IMR-90 (cell line): ENCODE measurements around the gene COL5A1. TPM values are rescaled to one million over a fixed set of nuclear protein-coding genes. Genes with fewer than 3 reads are reported as not detected.

Experiments used
- ATAC-seq: fragments of 200-7000 bp; cut with Tn5 transposase; 2 replicates; pipeline ENCODE4 v1.9.1; 2020; ENCODE audit warnings: low read depth, mild to moderate bottlenecking, moderate library complexity
- BruUV-seq: library from RNA; stranded (reverse); fragments of 400-500 nt; replicated peaks from 2 replicates; lab custom pipeline; 2021; lab: Mats Ljungman, UMichigan
- CTCF ChIA-PET: fragments of 300-600 bp; formaldehyde crosslinking; extraction: SDS; loops from one replicate; lab custom pipeline; 2021; ENCODE audit warnings: antibody characterized with exemption; lab: Yijun Ruan, JAX
- POLR2A ChIA-PET: fragments of 300-600 bp; sonication (Branson Sonifier 250); formaldehyde crosslinking; loops from one replicate; lab custom pipeline; 2022; ENCODE audit warnings: antibody characterized with exemption; ENCODE audit not compliant: unreplicated experiment; lab: Charles Lee
- DNase-seq: peaks from one replicate; pipeline ENCODE4 v3.0.0; 2013
- H2AFZ ChIP-seq: replicated peaks from 2 replicates; pipeline ENCODE3; 2013; ENCODE audit warnings: low read length, mild to moderate bottlenecking; ENCODE audit not compliant: poor library complexity
- H2AK5ac ChIP-seq: 2 replicates; pipeline ENCODE4 v1.6.1; 2013; ENCODE audit warnings: low read depth, low read length, inconsistent platforms
- H2AK9ac ChIP-seq: replicated peaks from 2 replicates; pipeline ENCODE3; 2013; ENCODE audit warnings: mild to moderate bottlenecking, low read depth, low read length, moderate library complexity; ENCODE audit not compliant: poor library complexity
- H2BK120ac ChIP-seq: 2 replicates; pipeline ENCODE4 v1.6.1; 2013; ENCODE audit warnings: low read depth, low read length, inconsistent platforms
- H2BK15ac ChIP-seq: 3 replicates; pipeline ENCODE4 v1.6.1; 2013; ENCODE audit warnings: low read depth, low read length, inconsistent platforms
- H2BK20ac ChIP-seq: 2 replicates; pipeline ENCODE4 v1.6.1; 2013; ENCODE audit warnings: low read depth, mild to moderate bottlenecking, inconsistent platforms, low read length, moderate library complexity
- H2BK5ac ChIP-seq: 2 replicates; pipeline ENCODE4 v1.6.1; 2013; ENCODE audit warnings: mild to moderate bottlenecking, low read depth, low read length, inconsistent platforms; ENCODE audit not compliant: poor library complexity, severe bottlenecking
- H3K14ac ChIP-seq: replicated peaks from 2 replicates; pipeline ENCODE4 v1.6.1; 2013; ENCODE audit warnings: low read depth, low read length, inconsistent platforms
- H3K18ac ChIP-seq: 2 replicates; pipeline ENCODE4 v1.6.1; 2013; ENCODE audit warnings: low read depth, low read length, control low read depth
- H3K23ac ChIP-seq: 2 replicates; pipeline ENCODE4 v1.6.1; 2013; ENCODE audit warnings: low read depth, low read length, inconsistent platforms
- H3K27ac ChIP-seq: 2 replicates; pipeline ENCODE4 v1.5.1; 2013; ENCODE audit warnings: mild to moderate bottlenecking, control low read depth, low read length; ENCODE audit not compliant: insufficient read depth
- H3K27me3 ChIP-seq: 2 replicates; pipeline ENCODE4 v1.6.1; 2013; ENCODE audit warnings: low read length; ENCODE audit not compliant: control insufficient read depth, insufficient read depth
- H3K36me3 ChIP-seq: 2 replicates; pipeline ENCODE4 v1.6.1; 2013; ENCODE audit warnings: low read length, mixed read lengths; ENCODE audit not compliant: control insufficient read depth, insufficient read depth
- H3K4ac ChIP-seq: 2 replicates; pipeline ENCODE4 v1.6.1; 2013; ENCODE audit warnings: low read depth, low read length, inconsistent platforms
- H3K4me1 ChIP-seq: 2 replicates; pipeline ENCODE4 v1.6.1; 2013; ENCODE audit warnings: low read length, mixed read lengths; ENCODE audit not compliant: control insufficient read depth, insufficient read depth
- H3K4me2 ChIP-seq: 2 replicates; pipeline ENCODE4 v1.6.1; 2013; ENCODE audit warnings: low read depth, mild to moderate bottlenecking, control low read depth, low read length, moderate library complexity
- H3K4me3 ChIP-seq: 2 replicates; pipeline ENCODE4 v1.5.1; 2013; ENCODE audit warnings: low read depth, mild to moderate bottlenecking, control low read depth, low read length, moderate library complexity; ENCODE audit not compliant: insufficient read depth
- H3K56ac ChIP-seq: 2 replicates; pipeline ENCODE4 v1.6.1; 2013; ENCODE audit warnings: low read length, inconsistent platforms; ENCODE audit not compliant: insufficient read depth; ENCODE audit errors: extremely low read depth
- H3K79me1 ChIP-seq, 2 experiments: 2 replicates each; pipeline ENCODE4 v1.6.1; 2013; ENCODE audit warnings: low read length in 2 of 2, inconsistent platforms in 1 of 2, low read depth in 1 of 2
- H3K9ac ChIP-seq: 2 replicates; pipeline ENCODE4 v1.6.1; 2013; ENCODE audit warnings: low read depth, low read length, control low read depth
- H3K9me1 ChIP-seq: 2 replicates; pipeline ENCODE4 v1.6.1; 2013; ENCODE audit warnings: low read length, inconsistent platforms; ENCODE audit not compliant: insufficient read depth
- H3K9me3 ChIP-seq: 2 replicates; pipeline ENCODE4 v1.6.1; 2013; ENCODE audit warnings: low read length; ENCODE audit not compliant: control insufficient read depth, insufficient read depth
- H4K20me1 ChIP-seq: 2 replicates; pipeline ENCODE4 v1.6.1; 2013; ENCODE audit warnings: low read length, inconsistent platforms; ENCODE audit not compliant: insufficient read depth
- H4K5ac ChIP-seq: 2 replicates; pipeline ENCODE4 v1.6.1; 2013; ENCODE audit warnings: mild to moderate bottlenecking, low read depth, low read length, control low read depth
- H4K8ac ChIP-seq, 2 experiments: 2 replicates each; pipeline ENCODE4 v1.6.1; 2013; ENCODE audit warnings: low read depth in 2 of 2, low read length in 2 of 2, control low read depth in 1 of 2, inconsistent platforms in 1 of 2
- H4K91ac ChIP-seq: 2 replicates; pipeline ENCODE4 v1.6.1; 2013; ENCODE audit warnings: low read depth, low read length, inconsistent platforms; ENCODE audit not compliant: insufficient read depth
- BHLHE40 ChIP-seq: fragments of 150-350 bp; IDR thresholded peaks from 2 replicates; pipeline ENCODE4 v1.6.1; 2016; ENCODE audit warnings: mild to moderate bottlenecking, low read depth, low read length
- CHD1 ChIP-seq: IDR thresholded peaks from 2 replicates; pipeline ENCODE4 v1.6.1; 2012; ENCODE audit warnings: low read depth, low read length, improper control_type of control experiment
- CTCF ChIP-seq: conservative IDR thresholded peaks from 2 replicates; pipeline ENCODE4 v1.5.1; 2012; ENCODE audit warnings: mild to moderate bottlenecking, low read depth, low read length, improper control_type of control experiment
- MAZ ChIP-seq: IDR thresholded peaks from 2 replicates; pipeline ENCODE4 v1.6.1; 2012; ENCODE audit warnings: low read depth, mild to moderate bottlenecking, low read length, improper control_type of control experiment, moderate library complexity, borderline replicate concordance
- NFE2L2 ChIP-seq: fragments of 150-350 bp; IDR thresholded peaks from 2 replicates; pipeline ENCODE4 v1.6.1; 2016; ENCODE audit warnings: low read depth, mild to moderate bottlenecking, low read length
- POLR2A ChIP-seq: IDR thresholded peaks from 2 replicates; pipeline ENCODE4 v1.6.1; 2012; ENCODE audit warnings: mild to moderate bottlenecking, low read depth, low read length
- RAD21 ChIP-seq: IDR thresholded peaks from 2 replicates; pipeline ENCODE4 v1.6.1; 2012; ENCODE audit warnings: low read length, improper control_type of control experiment
- RCOR1 ChIP-seq: IDR thresholded peaks from 2 replicates; pipeline ENCODE4 v1.6.1; 2012; ENCODE audit warnings: mild to moderate bottlenecking, low read length, improper control_type of control experiment; ENCODE audit not compliant: insufficient replicate concordance
- RFX5 ChIP-seq: IDR thresholded peaks from 2 replicates; pipeline ENCODE4 v1.8.0; 2012; ENCODE audit warnings: low read depth, mild to moderate bottlenecking, low read length, moderate library complexity
- SMC3 ChIP-seq: fragments of 150-350 bp; IDR thresholded peaks from 2 replicates; pipeline ENCODE4 v1.6.1; 2016; ENCODE audit warnings: low read depth, mild to moderate bottlenecking, antibody characterized with exemption, low read length, moderate library complexity
- WGBS, 2 experiments: methylation state at CpG; one replicate each; pipeline versions ENCODE4 v1.1.5 to v1.1.7; 2013; ENCODE audit warnings: missing lambda C conversion rate in 2 of 2; ENCODE audit not compliant: insufficient read length in 1 of 2; ENCODE audit errors: extremely low coverage in 2 of 2; 5-methylcytosine and 5-hydroxymethylcytosine counted together
- dilution Hi-C: fragments of 300-500 bp; cut with HindIII; formaldehyde crosslinking; loops from one replicate; pipeline ENCODE4 v1.14.3; 2018; ENCODE audit warnings: low sequenced_read_pairs; ENCODE audit not compliant: unreplicated experiment
- in situ Hi-C: fragments of 300-500 bp; cut with MboI; formaldehyde crosslinking; loops from 3 replicates; pipeline ENCODE4 v1.14.3; 2019; ENCODE audit warnings: low sequenced_read_pairs, inconsistent platforms, mixed read lengths
- intact Hi-C: fragments of 100-400 bp; cut with micrococcal nuclease; formaldehyde crosslinking; loops from 2 replicates; pipeline ENCODE4 v1.10.0; 2022
- polyA plus RNA-seq, 3 experiments: library from polyadenylated mRNA; depleted of rRNA; stranded (reverse); fragments of >200 nt; gene quantifications; 2 replicates each; pipeline ENCODE4 v1.2.3, GENCODE V29; 2012; ENCODE audit warnings: low replicate concordance in 1 of 3
- total RNA-seq: library from RNA; depleted of rRNA; stranded (reverse); fragments of >200 nt; gene quantifications from 2 replicates; pipeline ENCODE4 v1.2.3, GENCODE V29; 2012

The COL5A1 gene
- total and polyA plus RNA-seq, 2 of the 4 experiments (the other 2 are of a cell fraction) = 19.2 to 173 TPM

DNA sequence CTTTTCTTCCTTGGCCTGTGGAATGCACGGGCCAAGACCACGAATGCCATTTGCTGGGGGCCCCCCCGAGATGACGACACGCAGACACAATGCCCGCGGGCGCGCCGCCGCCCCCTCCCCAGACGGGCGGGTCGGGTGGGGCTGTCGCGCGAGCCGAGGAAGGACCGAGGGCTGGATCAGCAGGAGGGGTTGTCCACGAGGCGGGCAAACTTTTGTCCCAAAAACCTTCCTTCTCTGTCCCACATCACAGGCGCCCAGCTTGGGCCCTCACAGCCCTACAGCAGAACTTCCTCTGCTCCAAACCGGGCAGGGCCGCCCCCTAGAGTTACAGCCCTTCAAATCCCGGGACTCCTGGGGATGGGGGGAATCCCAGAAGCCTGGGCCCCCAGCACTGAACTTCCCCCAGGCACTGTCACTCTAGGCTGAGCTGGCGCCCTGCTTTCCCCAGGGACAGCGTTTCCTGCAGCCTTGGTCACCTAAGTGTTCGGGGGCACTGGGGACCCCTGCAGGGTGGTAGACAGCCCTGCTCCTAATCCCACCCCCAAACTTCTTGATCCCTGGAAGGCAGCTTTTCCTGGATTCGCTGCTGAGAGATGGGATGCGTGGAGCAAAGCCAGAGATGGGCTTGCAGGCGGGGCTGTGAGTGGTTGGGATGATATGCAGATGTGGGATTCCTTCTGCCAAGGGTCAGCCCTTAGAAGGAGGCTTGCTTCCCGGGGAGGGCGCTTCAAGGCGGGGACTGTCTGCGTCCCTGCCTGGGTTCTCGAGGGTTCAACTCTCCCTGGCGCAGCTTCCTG, 980 bp downstream of the COL5A1 start:
- Histone ChIP-seq H2AFZ (peak overlapping the region; percentile 84), H3K23ac (peak overlapping the region; percentile 94), H4K91ac (peak overlapping the region; percentile 79), H3K79me1 (peaks cover 0 to 31% of the 10 kb centered on the region in 2 experiments; a peak in 3 of 4 replicates), H2AK5ac (peak overlapping the region; percentile 98), H3K4me2 (peak overlapping the region; percentile 96), H3K36me3 (peaks cover 25% of the 10 kb centered on the region), H2BK120ac (peak overlapping the region; percentile 85), H3K4me3 (peak overlapping the region; percentile 84), H2BK5ac (peak overlapping the region; percentile 83), H4K8ac (peak overlapping the region in 1 of 2 experiments; percentile 77; a peak in 3 of 4 replicates), H2BK15ac (no peak overlapping the region; the same call in 2 of the 3 replicates), H3K4me1 (peaks cover 30% of the 10 kb centered on the region), H3K27ac (peak overlapping the region; percentile 99), H3K27me3 (no peaks in the 10 kb centered on the region), H2AK9ac (peak overlapping the region; percentile 98), H3K9ac (peak overlapping the region; percentile 83), H2BK20ac (peak overlapping the region; percentile 42), H3K14ac (peak overlapping the region; percentile 90), H3K4ac (peak overlapping the region; percentile 95), H3K9me1 (peaks cover 20% of the 10 kb centered on the region), H4K20me1 (peaks cover 45% of the 10 kb centered on the region), H3K56ac (peak overlapping the region; percentile 95), H4K5ac (0 out of 2 replicates have a peak overlapping the region, but pooled peaks have one; percentile 4), H3K9me3 (no peaks in the 10 kb centered on the region), H3K18ac (peak overlapping the region; percentile 70)
- ATAC-seq (peak; percentile 41), DNase-seq (peak; percentile 91)
- dilution Hi-C loops = no loop called here
- CTCF ChIA-PET = interaction anchor here (0.7 to 1.0 kb wide), 3 partner anchors 47 to 194 kb away, joined by 3 to 5 read pairs (median 3); no protein-coding TSS in a partner anchor
- TF ChIP-seq SMC3 (peak; percentile 47), RFX5 (no peak), POLR2A (peak; percentile 69), RAD21 (peak; percentile 59), RCOR1 (no peak), MAZ (peak; percentile 37; the same call in 1 of the 2 replicates), NFE2L2 (no peak), BHLHE40 (no peak), CTCF (peak; percentile 55), CHD1 (no peak)
- in situ Hi-C loops = loop anchor here (5.0 kb wide), 1 partner anchor 190 kb away; no protein-coding TSS in a partner anchor
- no TSS peak for BruUV-seq
- intact Hi-C loops = loop anchor here (1.0 to 10.0 kb wide), 6 partner anchors 40 to 478 kb away; partner anchors contain the start of gene RNU6ATAC
- 0% methylated on average over 14 of the region's 37 CpGs; no CpG with 5 or more reads in 1 of the 2 experiments for WGBS, 2 experiments
- POLR2A ChIA-PET = interaction anchor here (0.8 to 1.0 kb wide), 2 partner anchors 140 to 186 kb away, joined by 3 to 4 read pairs; no protein-coding TSS in a partner anchor
